GM10248 (cell line): ENCODE results near the gene BCDIN3D.
"Not testable (repeated sequence)": the region's sequence is repeated elsewhere in the genome, so short reads cannot be mapped to it uniquely, and the experiment has no call there.

ENCODE experiments used
- CTCF ChIA-PET: fragments of 300-600 bp; sonication (Branson Sonifier 250); formaldehyde crosslinking; extraction: SDS; loops from one replicate; lab custom pipeline; 2021; ENCODE audit warnings: antibody characterized with exemption; lab: Yijun Ruan, JAX
- POLR2A ChIA-PET: fragments of 350-650 bp; sonication (Branson Sonifier 250); formaldehyde crosslinking; extraction: SDS; loops from one replicate; lab custom pipeline; 2020; ENCODE audit warnings: antibody characterized with exemption; lab: Yijun Ruan, JAX
- DNase-seq: peaks from one replicate; pipeline ENCODE4 v3.0.0; 2012; ENCODE audit errors: extremely low spot score
- TF ChIP-seq, protein P1 (sequence below): IDR thresholded peaks from 2 replicates; pipeline ENCODE4 v1.5.1; 2012; ENCODE audit warnings: mild to moderate bottlenecking, low read depth; ENCODE audit errors: extremely low read depth, missing control alignments, control extremely low read depth

Gene BCDIN3D

DNA sequence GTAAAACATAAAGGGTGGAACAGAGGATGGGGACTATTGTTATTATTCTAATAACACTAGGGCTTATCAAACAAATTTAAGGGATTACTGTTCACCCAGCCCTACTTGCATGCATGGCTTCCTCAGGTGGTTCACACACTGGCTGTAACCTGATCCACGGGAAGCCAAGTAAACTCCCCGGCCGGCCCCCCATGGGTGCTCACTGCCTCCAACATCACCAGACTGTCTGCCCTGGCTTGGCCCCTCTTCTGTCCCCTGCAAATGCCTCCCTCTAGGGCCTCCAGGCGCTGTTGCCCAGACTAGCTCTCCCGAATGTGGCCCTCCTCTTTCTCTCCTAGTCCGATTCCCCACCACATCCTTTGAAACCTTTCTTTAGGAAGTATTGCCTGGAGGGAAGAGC lies 42.2 kb upstream of the BCDIN3D start:
- ChIA-PET CTCF (no interaction called here), POLR2A (no interaction called here)
- TF ChIP-seq, protein P1, sequence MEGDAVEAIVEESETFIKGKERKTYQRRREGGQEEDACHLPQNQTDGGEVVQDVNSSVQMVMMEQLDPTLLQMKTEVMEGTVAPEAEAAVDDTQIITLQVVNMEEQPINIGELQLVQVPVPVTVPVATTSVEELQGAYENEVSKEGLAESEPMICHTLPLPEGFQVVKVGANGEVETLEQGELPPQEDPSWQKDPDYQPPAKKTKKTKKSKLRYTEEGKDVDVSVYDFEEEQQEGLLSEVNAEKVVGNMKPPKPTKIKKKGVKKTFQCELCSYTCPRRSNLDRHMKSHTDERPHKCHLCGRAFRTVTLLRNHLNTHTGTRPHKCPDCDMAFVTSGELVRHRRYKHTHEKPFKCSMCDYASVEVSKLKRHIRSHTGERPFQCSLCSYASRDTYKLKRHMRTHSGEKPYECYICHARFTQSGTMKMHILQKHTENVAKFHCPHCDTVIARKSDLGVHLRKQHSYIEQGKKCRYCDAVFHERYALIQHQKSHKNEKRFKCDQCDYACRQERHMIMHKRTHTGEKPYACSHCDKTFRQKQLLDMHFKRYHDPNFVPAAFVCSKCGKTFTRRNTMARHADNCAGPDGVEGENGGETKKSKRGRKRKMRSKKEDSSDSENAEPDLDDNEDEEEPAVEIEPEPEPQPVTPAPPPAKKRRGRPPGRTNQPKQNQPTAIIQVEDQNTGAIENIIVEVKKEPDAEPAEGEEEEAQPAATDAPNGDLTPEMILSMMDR: no peak
- no peak for DNase-seq

DNA sequence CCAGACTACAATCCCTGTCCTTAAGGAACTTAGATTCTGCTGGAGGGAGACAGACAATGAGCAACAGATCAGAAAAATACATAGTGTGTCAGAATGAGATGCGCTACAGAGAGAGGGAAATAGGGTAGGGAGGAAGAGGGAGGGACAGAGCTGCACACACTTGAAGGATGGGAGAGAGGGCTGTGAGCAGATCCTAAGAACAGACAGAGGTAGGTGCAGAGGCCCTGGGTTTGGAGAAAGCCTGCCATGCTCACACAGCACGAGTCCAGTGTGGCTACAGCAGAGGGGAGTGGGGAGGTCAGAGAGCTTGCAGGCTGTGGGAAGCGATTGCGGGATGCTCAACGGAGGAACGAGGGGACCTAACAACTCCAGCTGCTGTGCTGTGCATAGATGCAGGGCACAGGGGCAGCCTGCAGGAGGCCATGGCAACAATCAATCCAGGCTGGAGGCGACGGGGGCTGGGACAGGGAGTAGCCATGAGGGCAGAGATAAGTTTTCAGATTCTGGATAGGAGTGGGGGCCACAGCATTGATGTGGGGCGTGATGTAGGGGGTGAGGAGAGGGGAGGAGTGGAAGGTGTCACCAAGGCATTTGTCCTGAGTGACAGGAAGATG lies 40.1 kb upstream of the BCDIN3D start:
- TF ChIP-seq, protein P1: no peak
- DNase-seq: no peak
- POLR2A ChIA-PET: interaction anchor here (0.6 kb wide), 1 partner anchor 54 kb away, joined by 5 read pairs; no protein-coding TSS in a partner anchor
- CTCF ChIA-PET: interaction anchor here (1.0 to 2.2 kb wide), 3 partner anchors 15 to 173 kb away, joined by 3 to 7 read pairs (median 5); no protein-coding TSS in a partner anchor

DNA sequence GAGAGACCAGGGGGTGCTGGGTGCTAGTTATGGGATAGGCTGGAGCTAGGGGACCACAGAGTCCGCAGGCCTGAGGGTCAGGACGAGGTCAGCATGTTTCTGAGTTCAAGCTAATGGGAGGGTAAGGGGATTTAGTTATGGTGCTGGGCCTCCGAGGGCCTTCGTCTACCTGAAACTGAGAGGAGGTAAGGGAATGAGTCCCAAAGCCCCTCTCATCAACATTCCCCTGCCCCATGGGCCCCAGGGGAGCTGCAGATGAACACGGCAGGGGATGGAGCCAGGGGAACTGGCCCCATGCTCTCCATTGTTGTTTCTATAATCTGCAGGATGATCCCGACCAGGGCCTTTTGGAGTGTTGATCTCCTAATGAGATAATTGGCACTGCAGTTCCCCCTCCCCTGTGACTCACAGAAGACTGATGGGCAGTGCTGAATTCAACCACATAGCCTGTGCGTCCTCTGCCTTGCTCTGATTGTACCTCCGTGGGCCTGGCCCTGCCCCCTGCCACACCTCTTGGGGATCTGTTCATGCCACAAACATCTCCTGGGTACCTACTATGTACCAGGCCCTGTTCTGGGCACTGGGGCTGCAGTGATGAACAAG lies 39.4 kb upstream of the BCDIN3D start:
- TF ChIP-seq, protein P1: no peak
- POLR2A ChIA-PET: no interaction called here
- no peak for DNase-seq
- CTCF ChIA-PET: interaction anchor here (0.8 to 2.2 kb wide), 4 partner anchors 16 to 174 kb away, joined by 3 to 7 read pairs (median 5); no protein-coding TSS in a partner anchor

DNA sequence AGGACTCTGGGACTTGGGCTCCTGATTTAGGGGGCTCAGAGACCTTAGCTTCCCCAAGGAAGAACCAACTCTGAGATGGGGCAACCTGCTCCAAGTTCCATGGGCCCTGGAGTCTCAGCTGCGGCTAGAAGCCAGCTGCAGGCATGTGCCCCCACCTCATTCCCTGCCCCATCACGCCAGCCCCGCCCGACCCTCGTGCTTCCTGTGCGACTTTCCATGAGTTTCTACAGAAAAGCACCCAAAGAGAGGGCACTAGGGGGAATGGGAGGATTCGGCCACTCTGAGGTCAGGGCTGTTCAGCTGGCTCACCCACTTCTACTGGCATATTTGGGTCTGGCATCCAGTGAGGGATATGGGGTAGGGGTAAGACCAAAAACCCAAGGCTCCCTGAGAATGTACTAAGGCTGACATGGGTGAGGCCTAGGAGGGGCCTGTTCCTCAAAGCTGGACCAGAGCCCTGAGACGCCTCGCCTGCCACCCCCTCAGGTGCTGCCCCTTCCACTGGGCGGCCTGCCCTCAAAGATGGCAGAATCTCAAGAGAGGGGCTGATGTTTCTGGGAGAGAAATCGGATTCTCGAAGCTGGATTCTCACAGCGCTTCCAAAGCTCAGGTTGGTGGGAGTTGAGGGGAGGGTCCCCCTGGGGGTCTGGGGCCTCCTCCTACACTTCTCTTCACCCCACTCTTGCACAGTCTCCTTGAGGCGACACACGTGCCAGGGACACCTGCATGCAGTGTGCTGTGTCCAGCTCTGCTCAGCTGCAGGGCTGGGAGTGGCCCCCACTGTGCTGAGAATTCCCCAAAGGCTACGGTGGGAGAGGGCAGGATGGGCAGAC lies 38.7 kb upstream of the BCDIN3D start:
- ChIA-PET CTCF (interaction anchor here (0.8 to 2.2 kb wide), 5 partner anchors 15 to 174 kb away, joined by 3 to 7 read pairs (median 5); no protein-coding TSS in a partner anchor), POLR2A (no interaction called here)
- TF ChIP-seq, protein P1: no peak
- no peak for DNase-seq

DNA sequence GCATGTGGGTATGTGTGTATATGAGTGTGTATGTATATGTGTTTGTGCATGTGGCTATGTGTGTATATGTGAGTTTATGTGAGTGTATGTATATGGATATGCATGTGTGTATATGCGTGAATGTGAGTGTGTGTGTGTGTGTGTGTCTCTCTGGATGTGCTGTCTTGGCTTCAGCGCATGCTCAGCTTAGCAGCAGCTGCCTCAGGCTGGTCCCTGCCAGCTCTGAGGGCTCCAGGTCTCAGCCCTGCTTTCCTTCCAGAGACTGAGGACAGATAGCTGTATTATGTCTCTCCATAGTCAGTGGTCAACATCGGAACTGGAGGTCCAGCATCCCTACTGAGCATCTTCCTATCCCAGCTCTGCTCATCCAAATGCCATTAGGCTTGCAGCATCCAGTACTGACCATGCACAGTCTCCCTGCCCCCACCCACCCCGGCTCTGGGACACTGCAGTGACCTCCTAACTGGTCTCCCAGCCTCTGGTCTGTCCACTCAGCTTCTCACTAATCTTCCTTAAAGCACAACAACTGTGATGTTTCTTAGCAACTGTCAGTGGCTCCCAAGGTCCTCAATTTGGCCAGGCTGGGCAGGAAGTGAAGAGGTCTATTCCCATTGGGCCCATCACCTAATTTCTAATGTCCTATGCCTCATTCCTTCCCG lies 38.0 kb upstream of the BCDIN3D start:
- DNase-seq: no peak
- POLR2A ChIA-PET: no interaction called here
- CTCF ChIA-PET: interaction anchor here (1.1 to 2.2 kb wide), 4 partner anchors 14 to 175 kb away, joined by 3 to 7 read pairs (median 5); no protein-coding TSS in a partner anchor
- TF ChIP-seq, protein P1: no peak

DNA sequence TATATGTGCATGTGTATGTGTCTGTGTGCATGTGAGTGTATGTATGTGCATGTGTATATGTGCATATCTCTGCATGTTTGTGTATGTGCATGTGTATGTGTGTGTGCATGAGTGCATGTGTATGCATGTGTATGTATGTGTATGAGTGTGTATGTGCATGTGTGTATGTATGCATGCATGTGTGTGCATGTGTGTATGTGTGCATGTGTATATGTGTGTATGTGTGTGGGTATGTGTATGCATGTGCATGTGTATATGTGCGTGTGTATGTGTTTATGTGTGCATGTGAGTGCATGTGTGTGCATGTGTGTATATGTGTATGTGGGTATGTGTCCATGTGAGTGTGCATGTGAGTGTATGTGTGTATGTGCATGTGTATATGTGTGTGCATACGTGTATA lies 36.2 kb upstream of the BCDIN3D start:
- CTCF ChIA-PET, POLR2A ChIA-PET, DNase-seq: not testable (repeated sequence)
